AG09309 (cell line): ENCODE data around the gene ADAMTS10.

Experiments used
- DNase-seq: peaks from one replicate; pipeline ENCODE4 v3.0.0-alpha.2; 2010; ENCODE audit warnings: low read depth
- H3K4me3 ChIP-seq: 2 replicates; pipeline ENCODE4 v1.5.1; 2011; ENCODE audit warnings: mild to moderate bottlenecking, low read depth, low read length, moderate library complexity; ENCODE audit not compliant: control insufficient read depth
- CTCF ChIP-seq: IDR thresholded peaks from 2 replicates; pipeline ENCODE4 v1.5.1; 2011; ENCODE audit warnings: mild to moderate bottlenecking, low read depth, low read length, inconsistent platforms; ENCODE audit not compliant: insufficient read depth, control insufficient read depth; ENCODE audit errors: missing control alignments

ADAMTS10 gene

GRCh38 chr19:8643860-8644653 lies 33.5 kb upstream of the ADAMTS10 start:
- TF ChIP-seq CTCF: no peak
- no peak for DNase-seq

GRCh38 chr19:8642561-8642960 lies 32.0 kb upstream of the ADAMTS10 start:
- no peak for DNase-seq

More at GRCh38 chr19:8643860-8644653, 33.5 kb upstream of the ADAMTS10 start:
- no peak overlapping the region for H3K4me3 ChIP-seq

GRCh38 chr19:8641908-8642547 lies 31.5 kb upstream of the ADAMTS10 start:
- TF ChIP-seq CTCF: peak; percentile 60
- H3K4me3 ChIP-seq: no peak overlapping the region
- no peak for DNase-seq

More at GRCh38 chr19:8642561-8642960, 32.0 kb upstream of the ADAMTS10 start:
- TF ChIP-seq CTCF: no peak
- no peak overlapping the region for H3K4me3 ChIP-seq

- no peak overlapping the region for H3K4me3 ChIP-seq
- no peak for DNase-seq
- no peak for TF ChIP-seq CTCF
These were observed 30.8 kb upstream of the ADAMTS10 start for GRCh38 chr19:8641221-8641907.

- no peak for TF ChIP-seq CTCF
- no peak for DNase-seq
These were observed 30.0 kb upstream of the ADAMTS10 start for GRCh38 chr19:8640402-8641004.

GRCh38 chr19:8639821-8640401 lies 29.4 kb upstream of the ADAMTS10 start:
- no peak for DNase-seq
- no peak overlapping the region for H3K4me3 ChIP-seq
- TF ChIP-seq CTCF: no peak

More at GRCh38 chr19:8640402-8641004, 30.0 kb upstream of the ADAMTS10 start:
- H3K4me3 ChIP-seq: no peak overlapping the region
